OCI-LY3 (cell line): ENCODE results near the gene CCL1.

Source experiments
- CTCF ChIP-seq: fragments of 200-600, 300-600 bp; sonication (generic); IDR thresholded peaks from 2 replicates; pipeline ENCODE4 v1.5.1; 2014; ENCODE audit warnings: antibody characterized with exemption, low read length, low read depth
- EZH2phosphoT487 ChIP-seq: fragments of 200-600 bp; shearing (Covaris generic); IDR thresholded peaks from 2 replicates; pipeline ENCODE4 v1.6.1; 2018; ENCODE audit warnings: antibody characterized with exemption, mixed run types, low read depth

DNA sequence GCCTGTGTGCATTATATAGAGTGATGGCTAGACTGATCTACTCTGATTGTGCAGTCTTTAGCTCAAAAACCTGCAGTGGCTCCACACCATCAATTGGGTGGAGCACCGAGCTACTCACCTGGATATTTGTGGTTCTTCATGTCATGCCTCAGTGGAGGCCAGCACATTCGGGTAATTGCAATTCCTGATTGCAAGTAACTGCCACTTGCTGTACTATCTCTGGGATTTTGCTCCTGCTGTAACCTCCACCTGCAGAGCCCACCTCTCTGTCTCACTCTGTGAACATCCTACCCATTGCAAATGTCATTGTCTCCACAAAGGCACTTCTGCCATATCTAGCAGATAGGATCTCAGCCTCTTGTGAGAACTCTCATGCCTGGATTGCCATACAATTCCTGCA, 1.7 kb upstream of the CCL1 start:
- TF ChIP-seq CTCF (no peak), EZH2phosphoT487 (no peak)
